Astrocyte (in vitro differentiated cells and primary cell): ENCODE results near the gene TRAF7. TPM values are rescaled to one million over a fixed set of nuclear protein-coding genes. Genes with fewer than 3 reads are reported as not detected.

Experiments
- DNase-seq: peaks from one replicate; pipeline ENCODE4 v3.0.0-alpha.2; 2010; ENCODE audit warnings: low read depth
- FAIRE-seq: peaks from 2 replicates; lab custom pipeline; 2011; peaks lifted over from hg19 to GRCh38; lab: Jason Lieb, UNC
- H2AFZ ChIP-seq: 2 replicates; pipeline ENCODE4 v1.6.0; 2012; ENCODE audit warnings: low read depth, low read length, inconsistent platforms
- H3K27ac ChIP-seq: 2 replicates; pipeline ENCODE4 v1.5.1; 2011; ENCODE audit warnings: low read depth, low read length, inconsistent platforms
- H3K27me3 ChIP-seq: 2 replicates; pipeline ENCODE4 v1.6.0; 2011; ENCODE audit warnings: low read length, inconsistent platforms; ENCODE audit not compliant: insufficient read depth
- H3K36me3 ChIP-seq: 2 replicates; pipeline ENCODE4 v1.5.1; 2011; ENCODE audit warnings: low read length, inconsistent platforms; ENCODE audit not compliant: insufficient read depth
- H3K4me1 ChIP-seq: 2 replicates; pipeline ENCODE4 v1.5.1; 2011; ENCODE audit warnings: low read length, inconsistent platforms; ENCODE audit not compliant: insufficient read depth
- H3K4me2 ChIP-seq: 2 replicates; pipeline ENCODE4 v1.6.0; 2012; ENCODE audit warnings: low read length, inconsistent platforms
- H3K4me3 ChIP-seq: 2 replicates; pipeline ENCODE4 v1.5.1; 2011; ENCODE audit warnings: low read depth, mild to moderate bottlenecking, low read length, inconsistent platforms; ENCODE audit not compliant: insufficient read depth
- H3K79me2 ChIP-seq: 2 replicates; pipeline ENCODE4 v1.6.0; 2012; ENCODE audit warnings: mild to moderate bottlenecking, low read length, inconsistent platforms; ENCODE audit not compliant: insufficient read depth
- H3K9ac ChIP-seq: 2 replicates; pipeline ENCODE4 v1.6.0; 2012; ENCODE audit warnings: mild to moderate bottlenecking, low read length, inconsistent platforms
- H3K9me3 ChIP-seq: 2 replicates; pipeline ENCODE4 v1.5.1; 2012; ENCODE audit warnings: low read depth, mild to moderate bottlenecking, low read length, inconsistent platforms; ENCODE audit not compliant: insufficient read depth
- H4K20me1 ChIP-seq: 2 replicates; pipeline ENCODE4 v1.6.0; 2012; ENCODE audit warnings: low read length, inconsistent platforms; ENCODE audit not compliant: insufficient read depth
- H3K27ac Mint-ChIP-seq: one replicate; pipeline ENCODE4 v1.8.0; 2021; ENCODE audit warnings: mild to moderate bottlenecking, mixed read lengths; ENCODE audit not compliant: unreplicated experiment
- H3K27me3 Mint-ChIP-seq: one replicate; pipeline ENCODE4 v1.8.0; 2021; ENCODE audit warnings: low read depth, mixed read lengths; ENCODE audit not compliant: unreplicated experiment
- H3K36me3 Mint-ChIP-seq: one replicate; pipeline ENCODE4 v1.8.0; 2021; ENCODE audit warnings: low read depth, mixed read lengths; ENCODE audit not compliant: unreplicated experiment
- H3K4me1 Mint-ChIP-seq: one replicate; pipeline ENCODE4 v1.8.0; 2021; ENCODE audit warnings: low read depth, mixed read lengths; ENCODE audit not compliant: unreplicated experiment
- H3K4me3 Mint-ChIP-seq: one replicate; pipeline ENCODE4 v1.8.0; 2021; ENCODE audit warnings: mild to moderate bottlenecking, moderate library complexity, mixed read lengths; ENCODE audit not compliant: unreplicated experiment
- H3K9me3 Mint-ChIP-seq: one replicate; pipeline ENCODE4 v1.8.0; 2021; ENCODE audit warnings: mild to moderate bottlenecking, mixed read lengths; ENCODE audit not compliant: unreplicated experiment
- CTCF ChIP-seq: IDR thresholded peaks from 2 replicates; pipeline ENCODE4 v1.5.1; 2011; ENCODE audit warnings: low read depth, mild to moderate bottlenecking, inconsistent platforms, low read length, moderate library complexity; ENCODE audit not compliant: insufficient read depth
- EZH2 ChIP-seq: IDR thresholded peaks from 2 replicates; pipeline ENCODE4 v1.6.1; 2012; ENCODE audit warnings: mild to moderate bottlenecking, low read length, inconsistent platforms; ENCODE audit not compliant: insufficient read depth
- total RNA-seq: library from RNA; stranded (reverse); gene quantifications from 2 replicates; pipeline ENCODE4 v1.2.1, GENCODE V29; 2021

Gene TRAF7
- total RNA-seq, 1 donor from 2014 or later, result 92.1 TPM

GRCh38 chr16:2189252-2189893, 33.8 kb downstream of the TRAF7 start:
- no peak overlapping the region for H3K4me3 Mint-ChIP-seq
- H3K4me2 ChIP-seq, result no peak overlapping the region
- no peak for FAIRE-seq

GRCh38 chr16:2190002-2190658, 34.5 kb downstream of the TRAF7 start:
- Mint-ChIP-seq H3K9me3 (no peaks in the 10 kb centered on the region), H3K4me1 (no peaks in the 10 kb centered on the region), H3K27me3 (peaks cover 24% of the 10 kb centered on the region), H3K36me3 (peaks cover 3% of the 10 kb centered on the region), H3K27ac (no peak overlapping the region), H3K4me3 (no peak overlapping the region)
- DNase-seq (no peak), FAIRE-seq (no peak)
- Histone ChIP-seq H3K9ac (no peak overlapping the region), H3K4me3 (no peak overlapping the region), H2AFZ (no peak overlapping the region), H3K36me3 (no peaks in the 10 kb centered on the region), H3K9me3 (no peaks in the 10 kb centered on the region), H3K79me2 (no peaks in the 10 kb centered on the region), H4K20me1 (peaks cover 6% of the 10 kb centered on the region), H3K4me2 (no peak overlapping the region), H3K4me1 (no peaks in the 10 kb centered on the region), H3K27me3 (peaks cover 6% of the 10 kb centered on the region), H3K27ac (no peak overlapping the region)
- TF ChIP-seq EZH2, result no peak
- TF ChIP-seq CTCF, result no peak

More at GRCh38 chr16:2189252-2189893, 33.8 kb downstream of the TRAF7 start:
- peaks cover 16% of the 10 kb centered on the region for H3K27me3 Mint-ChIP-seq
- H3K4me1 ChIP-seq, result no peaks in the 10 kb centered on the region
- TF ChIP-seq CTCF, result no peak
- no peak for TF ChIP-seq EZH2
- H3K36me3 Mint-ChIP-seq, result peaks cover 3% of the 10 kb centered on the region
- H3K9me3 Mint-ChIP-seq, result no peaks in the 10 kb centered on the region
- H3K27me3 ChIP-seq, result no peaks in the 10 kb centered on the region
- no peak overlapping the region for H3K4me3 ChIP-seq
- no peak overlapping the region for H3K27ac Mint-ChIP-seq
- H3K9ac ChIP-seq, result no peak overlapping the region
- no peaks in the 10 kb centered on the region for H4K20me1 ChIP-seq
- no peak overlapping the region for H2AFZ ChIP-seq
- H3K27ac ChIP-seq, result no peak overlapping the region
- no peaks in the 10 kb centered on the region for H3K79me2 ChIP-seq
- DNase-seq, result no peak
- H3K4me1 Mint-ChIP-seq, result no peaks in the 10 kb centered on the region
- no peaks in the 10 kb centered on the region for H3K36me3 ChIP-seq
- no peaks in the 10 kb centered on the region for H3K9me3 ChIP-seq
